ENCODE data around the gene NEK5.
A peak's percentile ranks its signal among the peaks of the same experiment; 100 is the strongest.

NEK5 gene

GRCh38 chr13:52010890-52011631, 117.8 kb downstream of the NEK5 start, which contains the start of gene ATP7B:
TSS of gene ATP7B (minus strand) at chr13:52011450. CDS start at chr13:52011337, 113 bp downstream.
- peak; percentile 2 for DNase-seq (ENCODE audit: low read depth)

- DNase-seq (ENCODE audit: low read depth): no peak
These were observed 118.9 kb downstream of the NEK5 start for GRCh38 chr13:52009946-52010345.

- no peak for DNase-seq (ENCODE audit: low read depth)
These were observed 122.2 kb downstream of the NEK5 start for GRCh38 chr13:52006523-52007245.

- no peak for DNase-seq (ENCODE audit: low read depth)
These were observed 122.9 kb downstream of the NEK5 start for GRCh38 chr13:52005841-52006522.

- DNase-seq (ENCODE audit: low read depth): no peak
These were observed 124.2 kb downstream of the NEK5 start for GRCh38 chr13:52004511-52005170.

GRCh38 chr13:52003541-52003940, 125.3 kb downstream of the NEK5 start:
- DNase-seq (ENCODE audit: low read depth): no peak

GRCh38 chr13:52002361-52002760, 126.5 kb downstream of the NEK5 start:
- no peak for DNase-seq (ENCODE audit: low read depth)

- DNase-seq (ENCODE audit: low read depth): no peak
These were observed 127.6 kb downstream of the NEK5 start for GRCh38 chr13:52001120-52001731.

GRCh38 chr13:51999921-52000320, 129.0 kb downstream of the NEK5 start:
- DNase-seq (ENCODE audit: low read depth): no peak

GRCh38 chr13:51999510-51999911, 129.4 kb downstream of the NEK5 start:
- no peak for DNase-seq (ENCODE audit: low read depth)

- no peak for DNase-seq (ENCODE audit: low read depth)
These were observed 130.0 kb downstream of the NEK5 start for GRCh38 chr13:51998723-51999509.

GRCh38 chr13:51997641-51998330, 131.1 kb downstream of the NEK5 start:
- no peak for DNase-seq (ENCODE audit: low read depth)

GRCh38 chr13:51997186-51997585, 131.7 kb downstream of the NEK5 start:
- no peak for DNase-seq (ENCODE audit: low read depth)

GRCh38 chr13:51996641-51997040, 132.2 kb downstream of the NEK5 start:
- no peak for DNase-seq (ENCODE audit: low read depth)

- no peak for DNase-seq (ENCODE audit: low read depth)
These were observed 133.0 kb downstream of the NEK5 start for GRCh38 chr13:51995677-51996551.

GRCh38 chr13:51993713-51994112, 135.2 kb downstream of the NEK5 start:
- DNase-seq (ENCODE audit: low read depth): no peak

GRCh38 chr13:51988988-51989618, 139.8 kb downstream of the NEK5 start:
- DNase-seq (ENCODE audit: low read depth): no peak
